Endodermal cell (in vitro differentiated cells): ENCODE measurements around the gene COA3. TPM values are rescaled to one million over a fixed set of nuclear protein-coding genes. Genes with fewer than 3 reads are reported as not detected.
A peak's percentile ranks its signal among the peaks of the same experiment; 100 is the strongest.

Source experiments
- DNase-seq: peaks from one replicate; pipeline ENCODE4 v3.0.0-alpha.2; 2017
- H3K27ac ChIP-seq: 2 replicates; pipeline ENCODE4 v1.5.1; 2013; ENCODE audit warnings: mild to moderate bottlenecking, low read depth, low read length, moderate library complexity
- H3K27me3 ChIP-seq: 2 replicates; pipeline ENCODE4 v1.6.1; 2013; ENCODE audit warnings: mild to moderate bottlenecking, low read length, moderate library complexity; ENCODE audit not compliant: insufficient read depth, control insufficient read depth, poor library complexity, severe bottlenecking
- H3K36me3 ChIP-seq: 2 replicates; pipeline ENCODE4 v1.7.0; 2013; ENCODE audit warnings: mild to moderate bottlenecking, low read length, moderate library complexity; ENCODE audit not compliant: control insufficient read depth, insufficient read depth
- H3K4me1 ChIP-seq: one replicate; pipeline ENCODE4 v1.7.0; 2013; ENCODE audit warnings: low read length; ENCODE audit not compliant: control insufficient read depth, insufficient read depth
- H3K4me3 ChIP-seq: 2 replicates; pipeline ENCODE4 v1.5.1; 2013; ENCODE audit warnings: mild to moderate bottlenecking, low read length, moderate library complexity
- H3K9ac ChIP-seq: 2 replicates; pipeline ENCODE4 v1.6.1; 2013; ENCODE audit warnings: mild to moderate bottlenecking, low read length, moderate library complexity; ENCODE audit not compliant: poor library complexity, severe bottlenecking; ENCODE audit errors: extremely low read depth
- H3K9me3 ChIP-seq: 2 replicates; pipeline ENCODE4 v1.6.1; 2013; ENCODE audit warnings: mild to moderate bottlenecking, low read length, moderate library complexity; ENCODE audit not compliant: control insufficient read depth
- H3K27ac Mint-ChIP-seq: 2 replicates; pipeline ENCODE4 v1.8.0; 2020; ENCODE audit warnings: mixed read lengths
- H3K27me3 Mint-ChIP-seq: 2 replicates; pipeline ENCODE4 v1.8.0; 2021; ENCODE audit warnings: mild to moderate bottlenecking, mixed read lengths; ENCODE audit not compliant: insufficient read depth
- H3K36me3 Mint-ChIP-seq: 2 replicates; pipeline ENCODE4 v1.8.0; 2020; ENCODE audit warnings: low read depth, mixed read lengths
- H3K4me1 Mint-ChIP-seq: 2 replicates; pipeline ENCODE4 v1.8.0; 2020; ENCODE audit warnings: mixed read lengths
- H3K4me3 Mint-ChIP-seq: 2 replicates; pipeline ENCODE4 v1.8.0; 2020; ENCODE audit warnings: mild to moderate bottlenecking, moderate library complexity, mixed read lengths
- H3K9me3 Mint-ChIP-seq: 2 replicates; pipeline ENCODE4 v1.8.0; 2020; ENCODE audit warnings: mild to moderate bottlenecking, mixed read lengths
- WGBS, 2 experiments: methylation state at CpG; one replicate each; pipeline versions ENCODE4 v1.1.5 to v1.1.7; 2013; ENCODE audit warnings: missing lambda C conversion rate in 2 of 2, mixed read lengths in 1 of 2; ENCODE audit not compliant: insufficient coverage in 1 of 2, insufficient read length in 1 of 2; 5-methylcytosine and 5-hydroxymethylcytosine counted together
- total RNA-seq, 2 donors: library from RNA; stranded (reverse); fragmentation: NEBNext Ultra II Directional in 1 of 2; extraction: Animal tissue kit (Norgen Biotek cat#: 25700) in 1 of 2; gene quantifications; 2 replicates in 1 of 2; 3 replicates in 1 of 2; pipeline ENCODE4 v1.2.1, GENCODE V29; 2021
- TF ChIP-seq, protein P1 (sequence below): fragments of 200-600 bp; sonication (generic); conservative IDR thresholded peaks from 2 replicates; pipeline ENCODE4 v1.5.0; 2021; ENCODE audit warnings: antibody characterized with exemption, mild to moderate bottlenecking

Gene COA3
- total RNA-seq, 2 donors from 2014 or later: 64.6 to 67.8 TPM

- Mint-ChIP-seq H3K27ac (peak overlapping the region; percentile 35), H3K36me3 (peaks cover 42% of the 10 kb centered on the region), H3K4me3 (no peak overlapping the region), H3K9me3 (no peaks in the 10 kb centered on the region), H3K27me3 (no peaks in the 10 kb centered on the region), H3K4me1 (peaks cover 17% of the 10 kb centered on the region)
- Histone ChIP-seq H3K9ac (no peak overlapping the region), H3K4me3 (no peak overlapping the region), H3K4me1 (peaks cover 3% of the 10 kb centered on the region), H3K36me3 (peaks cover 35% of the 10 kb centered on the region), H3K27me3 (no peaks in the 10 kb centered on the region), H3K27ac (no peak overlapping the region), H3K9me3 (no peaks in the 10 kb centered on the region)
- DNase-seq: no peak
- TF ChIP-seq, protein P1, sequence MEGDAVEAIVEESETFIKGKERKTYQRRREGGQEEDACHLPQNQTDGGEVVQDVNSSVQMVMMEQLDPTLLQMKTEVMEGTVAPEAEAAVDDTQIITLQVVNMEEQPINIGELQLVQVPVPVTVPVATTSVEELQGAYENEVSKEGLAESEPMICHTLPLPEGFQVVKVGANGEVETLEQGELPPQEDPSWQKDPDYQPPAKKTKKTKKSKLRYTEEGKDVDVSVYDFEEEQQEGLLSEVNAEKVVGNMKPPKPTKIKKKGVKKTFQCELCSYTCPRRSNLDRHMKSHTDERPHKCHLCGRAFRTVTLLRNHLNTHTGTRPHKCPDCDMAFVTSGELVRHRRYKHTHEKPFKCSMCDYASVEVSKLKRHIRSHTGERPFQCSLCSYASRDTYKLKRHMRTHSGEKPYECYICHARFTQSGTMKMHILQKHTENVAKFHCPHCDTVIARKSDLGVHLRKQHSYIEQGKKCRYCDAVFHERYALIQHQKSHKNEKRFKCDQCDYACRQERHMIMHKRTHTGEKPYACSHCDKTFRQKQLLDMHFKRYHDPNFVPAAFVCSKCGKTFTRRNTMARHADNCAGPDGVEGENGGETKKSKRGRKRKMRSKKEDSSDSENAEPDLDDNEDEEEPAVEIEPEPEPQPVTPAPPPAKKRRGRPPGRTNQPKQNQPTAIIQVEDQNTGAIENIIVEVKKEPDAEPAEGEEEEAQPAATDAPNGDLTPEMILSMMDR: no peak
- WGBS, 2 experiments: 90 to 92% methylated on average over 5 to 8 of the region's 9 CpGs
Measured at GRCh38 chr17:42846594-42847280, 48.2 kb upstream of the COA3 start.

- Histone ChIP-seq H3K36me3 (peaks cover 42% of the 10 kb centered on the region), H3K9ac (no peak overlapping the region), H3K27ac (no peak overlapping the region), H3K9me3 (no peaks in the 10 kb centered on the region), H3K4me1 (peaks cover 3% of the 10 kb centered on the region), H3K4me3 (no peak overlapping the region), H3K27me3 (no peaks in the 10 kb centered on the region)
- 92% methylated on average over 7 of the region's 7 CpGs; no CpG with 5 or more reads in 1 of the 2 experiments for WGBS, 2 experiments
- H3K36me3 Mint-ChIP-seq: peaks cover 48% of the 10 kb centered on the region
- no peak overlapping the region for H3K27ac Mint-ChIP-seq
- TF ChIP-seq, protein P1: no peak
- peaks cover 18% of the 10 kb centered on the region for H3K4me1 Mint-ChIP-seq
- no peaks in the 10 kb centered on the region for H3K27me3 Mint-ChIP-seq
- H3K9me3 Mint-ChIP-seq: no peaks in the 10 kb centered on the region
- H3K4me3 Mint-ChIP-seq: no peak overlapping the region
- DNase-seq: no peak
Measured at GRCh38 chr17:42845918-42846593, 47.6 kb upstream of the COA3 start.

DNA sequence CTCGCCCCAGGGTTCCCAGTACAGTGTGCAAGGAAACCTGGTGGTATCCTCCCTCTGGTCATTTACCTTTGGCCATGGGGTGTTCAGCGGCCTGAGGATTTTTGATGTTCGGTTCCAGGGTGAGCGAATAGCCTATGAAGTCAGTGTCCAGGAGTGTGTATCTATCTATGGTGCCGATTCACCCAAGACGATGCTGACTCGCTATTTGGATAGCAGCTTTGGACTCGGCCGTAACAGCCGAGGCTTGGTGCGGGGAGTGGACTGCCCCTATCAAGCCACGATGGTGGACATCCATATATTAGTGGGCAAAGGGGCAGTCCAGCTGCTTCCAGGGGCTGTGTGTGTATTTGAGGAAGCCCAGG is 47.0 kb upstream of the COA3 start:
- Mint-ChIP-seq H3K4me3 (no peak overlapping the region), H3K4me1 (peaks cover 16% of the 10 kb centered on the region), H3K36me3 (peaks cover 51% of the 10 kb centered on the region), H3K27ac (no peak overlapping the region), H3K27me3 (no peaks in the 10 kb centered on the region), H3K9me3 (no peaks in the 10 kb centered on the region)
- Histone ChIP-seq H3K27me3 (no peaks in the 10 kb centered on the region), H3K4me1 (peaks cover 3% of the 10 kb centered on the region), H3K9me3 (no peaks in the 10 kb centered on the region), H3K4me3 (no peak overlapping the region), H3K36me3 (peaks cover 46% of the 10 kb centered on the region), H3K9ac (no peak overlapping the region), H3K27ac (no peak overlapping the region)
- 94 to 96% methylated on average over 8 to 12 of the region's 12 CpGs for WGBS, 2 experiments
- TF ChIP-seq, protein P1: no peak
- no peak for DNase-seq
